ENCODE measurements around the gene PPIL6. TPM values are rescaled to one million over a fixed set of nuclear protein-coding genes. Genes with fewer than 3 reads are reported as not detected.

The PPIL6 gene
- total RNA-seq (2022; extraction: Qiagen RNA extraction; ENCODE audit: low read depth) = 0.81 to 4.4 TPM (median 2.0 TPM) in 5 replicates

DNA sequence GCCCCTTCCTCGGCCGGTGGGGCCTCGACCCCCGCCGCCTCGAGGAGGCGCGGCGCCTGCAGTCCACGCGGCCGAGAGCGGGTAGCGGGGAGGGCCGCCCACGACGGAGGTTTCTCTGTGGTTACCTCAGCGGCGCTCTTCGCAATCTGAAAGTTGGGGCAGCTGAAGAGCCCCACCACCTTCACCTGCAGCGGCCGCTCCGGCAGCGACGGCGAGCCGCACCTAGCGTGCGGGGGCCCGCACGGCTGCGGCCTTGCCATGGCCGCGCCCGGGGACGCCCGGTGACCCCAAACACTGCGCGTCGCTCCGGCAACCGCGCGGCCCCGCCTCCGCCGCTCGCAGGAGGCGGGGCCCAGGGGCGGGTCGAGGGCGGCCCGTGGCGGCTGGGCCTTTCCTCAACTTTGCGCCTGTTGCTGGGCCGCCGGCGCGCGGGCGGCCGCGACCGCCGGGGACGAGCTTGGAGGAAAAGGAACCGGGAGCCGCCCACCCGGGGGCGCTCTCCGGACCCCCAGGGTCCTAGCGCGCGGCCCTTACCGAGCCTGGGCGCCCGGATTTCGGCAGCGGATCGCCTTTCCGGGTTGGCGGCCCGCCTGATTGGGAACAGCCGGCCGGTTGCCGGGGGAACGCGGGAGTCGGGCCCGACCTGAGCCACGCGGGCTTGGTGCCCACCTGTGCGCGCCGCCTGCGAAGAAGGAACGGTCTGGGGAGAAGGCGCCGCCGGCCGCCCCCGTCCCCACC, at the start of gene PPIL6, which contains the start of gene SMPD2:
Gene PPIL6, minus strand, starts transcription at position 298 of the 738 bp plus-strand sequence. Its CDS starts 38 bp downstream, at position 260.
Gene SMPD2, plus strand, starts transcription at position 394 of the 738 bp plus-strand sequence. CDS start 398 bp downstream, outside the sequence.

GRCh38 chr6:109482905-109483734, 42.7 kb upstream of the PPIL6 start, which contains the start of gene ZBTB24:
ZBTB24 (minus strand) TSS chr6:109483219; CDS start chr6:109482026, 1,193 bp downstream.

DNA sequence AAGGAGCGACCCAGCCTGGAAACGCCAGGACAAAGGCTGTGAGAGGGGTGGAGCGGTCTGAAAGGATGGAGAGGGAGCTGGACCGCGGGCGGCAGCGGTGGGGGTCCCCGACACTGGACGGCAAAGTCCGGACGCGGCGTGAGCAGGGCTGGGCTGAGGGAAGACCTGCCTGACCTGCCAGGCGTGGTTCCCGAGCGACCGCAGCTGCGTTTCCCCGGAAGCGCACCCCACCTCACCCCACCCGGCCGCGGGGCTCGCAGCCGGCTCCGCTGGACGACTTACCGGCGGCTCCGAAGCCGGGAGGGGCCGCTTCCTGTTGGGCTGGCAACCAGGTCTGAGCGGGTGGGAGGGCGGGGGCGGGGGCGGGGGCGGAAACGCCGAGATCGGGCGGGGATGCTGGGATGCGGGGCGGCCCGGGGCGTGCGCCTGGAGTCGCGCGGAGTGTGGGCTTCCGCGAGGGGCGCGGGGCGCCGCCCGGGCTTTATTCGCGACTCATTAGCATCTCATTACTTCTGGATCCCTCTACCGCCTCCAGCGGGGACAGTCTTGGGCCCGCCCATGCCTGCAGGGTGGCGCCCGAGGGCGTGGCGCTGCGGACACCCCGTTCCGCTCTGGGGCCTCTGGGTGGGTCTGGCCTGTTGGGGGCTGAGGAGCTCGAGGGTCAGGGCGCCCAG, 15.1 kb upstream of the PPIL6 start, which contains the start of gene MICAL1:
Gene MICAL1, minus strand, starts transcription at position 336 of the 674 bp plus-strand sequence. CDS start 1,576 bp downstream, outside the sequence.

DNA sequence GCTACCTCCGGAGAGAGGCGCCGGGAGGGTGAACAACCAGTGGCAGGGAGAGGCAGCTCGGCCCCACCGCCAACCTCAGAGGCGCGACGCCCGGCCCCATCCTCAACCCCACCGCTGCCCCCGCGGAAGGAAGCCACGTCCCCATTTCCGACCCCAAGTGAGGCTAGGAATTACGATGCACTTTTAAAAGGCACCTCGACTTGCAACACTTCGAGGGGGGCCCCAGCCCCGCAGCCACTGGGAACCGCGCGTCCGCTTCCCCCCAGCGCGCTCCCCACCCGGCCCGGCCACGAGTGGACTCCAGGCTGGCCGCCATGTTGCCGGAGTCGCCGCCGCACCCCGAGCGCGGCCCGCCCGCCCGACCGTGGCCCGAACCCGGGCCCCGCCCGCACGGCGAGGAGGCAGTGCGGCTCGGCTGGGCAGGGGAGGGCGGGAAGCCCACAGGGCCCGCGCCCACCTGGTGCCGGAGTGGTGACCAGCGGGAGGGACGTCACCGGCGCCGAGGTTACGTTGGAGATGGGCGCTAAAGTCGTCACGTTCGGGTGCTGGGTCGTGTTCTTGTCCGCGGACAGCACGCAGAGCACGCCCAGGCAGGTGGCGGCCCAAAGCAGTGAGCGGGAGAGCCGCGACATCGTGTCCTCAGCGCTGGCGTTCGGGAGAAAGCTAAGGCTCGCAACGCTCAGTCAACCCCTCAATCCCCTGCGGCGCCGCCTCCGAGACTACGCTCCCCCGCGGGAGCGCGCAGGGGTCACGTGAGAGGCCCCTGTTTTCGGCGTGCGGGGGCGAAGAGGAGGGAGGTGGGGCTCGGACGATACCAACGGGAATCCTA, 58.5 kb downstream of the PPIL6 start, which contains the start of gene CD164:
Gene CD164, minus strand, starts transcription at position 721 of the 829 bp plus-strand sequence. Its CDS starts 89 bp downstream, at position 632.

Other genes with a start within 250 kb of the PPIL6 start
- 84.7 to 122 TPM (median 102 TPM) in 5 replicates for gene CD164, start 58.2 kb downstream of the PPIL6 start, total RNA-seq (2022; extraction: Qiagen RNA extraction; ENCODE audit: low read depth)
- gene SMPD2, start 96 bp upstream of the PPIL6 start, total RNA-seq (2022; extraction: Qiagen RNA extraction; ENCODE audit: low read depth) = 14.2 to 16.3 TPM (median 14.7 TPM) in 5 replicates
- 11.5 to 19.5 TPM (median 15.3 TPM) in 5 replicates for gene MICAL1, start 15.1 kb upstream of the PPIL6 start, total RNA-seq (2022; extraction: Qiagen RNA extraction; ENCODE audit: low read depth)
- 3.5 to 5.4 TPM (median 4.2 TPM) in 5 replicates for gene ZBTB24, start 42.6 kb upstream of the PPIL6 start, total RNA-seq (2022; extraction: Qiagen RNA extraction; ENCODE audit: low read depth)